Neural cell (in vitro differentiated cells): ENCODE measurements around the gene PDE3A.

Experiments used
- CTCF ChIP-seq: fragments of 450-650 bp; IDR thresholded peaks from 2 replicates; pipeline ENCODE4 v1.5.1; 2014; ENCODE audit warnings: antibody characterized with exemption, mild to moderate bottlenecking, moderate library complexity; ENCODE audit not compliant: poor library complexity, severe bottlenecking
- EZH2 ChIP-seq: fragments of 200-600, 300-800 bp; shearing (Covaris generic), sonication (generic); IDR thresholded peaks from 2 replicates; pipeline ENCODE4 v1.6.1; 2014; ENCODE audit warnings: antibody characterized with exemption, low read length, borderline replicate concordance, mild to moderate bottlenecking; ENCODE audit not compliant: insufficient read depth, poor library complexity, severe bottlenecking
- POLR2AphosphoS5 ChIP-seq: IDR thresholded peaks from 2 replicates; pipeline ENCODE4 v1.6.1; 2012

- TF ChIP-seq CTCF (no peak), POLR2AphosphoS5 (no peak), EZH2 (no peak)
Measured at GRCh38 chr12:20507056-20507455, 138.7 kb downstream of the PDE3A start.
